ENCODE results near the gene SDHC.

The SDHC gene, protein sequence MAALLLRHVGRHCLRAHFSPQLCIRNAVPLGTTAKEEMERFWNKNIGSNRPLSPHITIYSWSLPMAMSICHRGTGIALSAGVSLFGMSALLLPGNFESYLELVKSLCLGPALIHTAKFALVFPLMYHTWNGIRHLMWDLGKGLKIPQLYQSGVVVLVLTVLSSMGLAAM

DNA sequence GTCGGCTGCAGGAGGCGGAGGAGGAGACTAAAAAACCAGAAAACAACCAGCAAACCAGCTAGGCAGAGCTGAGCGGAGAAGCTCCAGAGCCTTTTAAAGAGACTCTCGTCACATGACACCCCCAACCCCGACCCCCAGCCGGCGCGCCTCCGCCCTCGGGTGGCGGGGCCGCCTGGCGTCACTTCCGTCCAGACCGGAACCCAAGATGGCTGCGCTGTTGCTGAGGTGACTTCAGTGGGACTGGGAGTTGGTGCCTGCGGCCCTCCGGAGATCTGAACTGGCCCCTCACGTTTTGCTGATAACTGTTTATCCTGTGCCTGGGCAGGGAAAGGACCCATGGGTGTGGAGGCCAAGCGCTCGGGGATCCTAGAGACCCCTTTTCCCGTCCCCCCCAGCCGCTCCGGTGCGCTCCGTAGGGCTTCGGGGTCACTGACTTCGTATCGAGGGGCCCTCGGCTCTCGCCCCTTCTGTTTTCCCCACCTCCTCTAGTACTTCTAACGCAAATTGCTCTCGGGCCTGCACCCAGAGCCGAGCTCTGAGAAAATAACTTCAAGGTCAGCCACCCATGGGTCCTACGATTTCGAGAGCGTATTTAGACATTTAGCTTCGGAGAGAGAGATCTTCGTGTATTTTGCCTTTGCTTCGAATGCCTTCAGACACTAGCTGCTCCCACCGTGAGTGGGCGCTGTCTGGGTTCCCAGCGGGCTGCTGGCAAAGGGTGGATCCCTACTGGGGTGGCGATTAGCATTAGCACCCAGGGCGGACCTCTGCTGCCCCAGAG is at the start of gene SDHC:
Gene SDHC, plus strand, starts transcription at position 181 of the 781 bp plus-strand sequence. Its CDS starts 25 bp downstream, at position 206.
- peak; percentile 96 for DNase-seq (ENCODE audit: low read depth, low spot score)

DNA sequence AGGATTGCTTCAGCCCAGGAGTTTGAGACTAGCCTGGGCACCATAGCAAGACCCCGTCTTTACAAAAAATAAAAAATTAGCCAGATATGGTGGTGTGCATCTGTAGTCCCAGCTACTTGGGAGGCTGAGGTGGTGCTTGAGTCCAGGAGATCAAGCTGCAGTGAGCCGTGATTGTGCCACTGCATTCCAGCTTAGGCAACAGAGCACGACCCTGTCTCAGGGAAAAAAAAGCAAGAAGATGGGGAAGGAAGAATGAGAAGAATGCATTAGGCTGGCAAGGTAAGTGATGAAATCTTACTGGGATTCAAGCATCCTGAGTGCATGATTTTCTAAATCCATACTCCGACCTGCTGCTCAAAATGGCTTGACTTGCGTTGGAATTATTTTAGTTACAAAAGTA is 48.9 kb upstream of the SDHC start:
- no peak for DNase-seq (ENCODE audit: low read depth, low spot score)

DNA sequence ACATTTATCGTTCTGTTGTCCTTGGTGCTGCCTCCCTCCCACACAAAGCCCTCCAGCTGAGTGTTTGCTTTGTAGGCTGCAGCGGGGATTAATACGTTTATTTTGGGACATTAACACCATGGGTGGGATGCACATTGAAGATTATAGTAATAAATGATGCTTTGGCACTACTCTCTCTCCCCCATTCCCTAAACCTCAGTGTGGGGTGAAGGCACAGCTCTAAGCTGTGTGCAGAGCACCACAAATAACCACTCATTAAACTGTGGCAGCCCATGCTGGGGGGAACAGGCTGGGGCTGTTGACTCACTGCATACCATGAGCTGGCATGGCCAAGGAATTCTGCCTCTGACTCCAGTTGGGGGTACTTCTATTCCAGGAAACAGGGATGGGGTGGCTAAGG is 48.0 kb upstream of the SDHC start:
- no peak for DNase-seq (ENCODE audit: low read depth, low spot score)

DNA sequence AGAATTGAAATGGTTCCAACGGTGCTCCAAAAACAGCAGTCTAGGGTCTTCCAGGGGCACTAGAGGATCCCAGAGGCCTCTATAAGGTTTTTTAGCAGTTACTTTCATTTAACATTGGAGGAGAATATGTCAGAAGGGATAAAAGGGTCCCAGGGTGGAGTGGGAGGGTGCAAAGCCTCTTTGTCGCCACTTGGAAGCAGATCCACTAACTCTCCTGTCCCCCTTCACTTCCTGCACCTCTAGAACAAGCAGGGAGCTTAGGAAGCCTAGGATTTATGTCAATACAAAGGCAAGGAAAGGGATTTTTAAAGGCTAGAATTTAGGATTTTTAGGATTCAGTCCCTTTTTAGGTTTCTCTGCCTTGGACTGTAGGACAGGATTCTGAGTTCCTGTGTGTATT is 47.3 kb upstream of the SDHC start:
- DNase-seq (ENCODE audit: low read depth, low spot score): no peak

DNA sequence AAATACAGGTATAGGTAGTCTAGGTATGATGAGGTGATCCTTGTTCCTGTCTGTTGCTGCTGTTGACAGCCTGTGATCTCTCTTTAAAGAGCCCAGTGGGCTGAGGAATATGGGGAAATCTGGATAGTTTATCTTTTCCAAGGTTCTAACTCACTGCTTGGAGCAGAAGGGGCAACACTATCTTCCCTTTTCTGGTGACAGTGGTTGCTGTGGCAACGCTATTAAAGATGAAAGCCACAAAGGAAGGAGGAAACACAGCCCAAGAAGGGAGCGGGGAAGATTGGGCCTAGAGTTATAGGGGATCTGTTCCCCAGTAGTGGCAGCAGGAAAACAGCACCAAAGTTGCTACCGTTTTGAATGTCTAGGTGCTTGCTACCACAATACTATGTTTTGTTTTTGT is 46.9 kb upstream of the SDHC start:
- no peak for DNase-seq (ENCODE audit: low read depth, low spot score)

DNA sequence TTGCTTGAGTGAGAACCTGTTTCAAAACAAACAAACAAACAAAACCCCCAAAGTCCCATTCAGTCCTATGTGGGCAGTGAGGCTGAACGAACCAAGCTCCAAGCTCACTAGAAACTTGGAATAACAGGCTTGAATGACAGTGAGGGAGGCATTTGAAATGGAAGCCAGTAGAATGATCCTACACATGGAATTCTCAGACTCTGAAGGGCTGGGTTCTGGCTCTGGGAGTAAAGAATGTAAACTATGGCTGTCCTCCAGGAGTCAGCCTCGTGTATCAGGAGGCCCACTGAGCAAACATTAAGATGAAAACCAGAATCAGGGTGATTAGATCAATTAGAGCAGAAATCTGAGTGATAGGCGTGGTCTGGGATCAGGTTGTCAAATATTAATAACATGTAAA is 40.8 kb upstream of the SDHC start:
- no peak for DNase-seq (ENCODE audit: low read depth, low spot score)

DNA sequence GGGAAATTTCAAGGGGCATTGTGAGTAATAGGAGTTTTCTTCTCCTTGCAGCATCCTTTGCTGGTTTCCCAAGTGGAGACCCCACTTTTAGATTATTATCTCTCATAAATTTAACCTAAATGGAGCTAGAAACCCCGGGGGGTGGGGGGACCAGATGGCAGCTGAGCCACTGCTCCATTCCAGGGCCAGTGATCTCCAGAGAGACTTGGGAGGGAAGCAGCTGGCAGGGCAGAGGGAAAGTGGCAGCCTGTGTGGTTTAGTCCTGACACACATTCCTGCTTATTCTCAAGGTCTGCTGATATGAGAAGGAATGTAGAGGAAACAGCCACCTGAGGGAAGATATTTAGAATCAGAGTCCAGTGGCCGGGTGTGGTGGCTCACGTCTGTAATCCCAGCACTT is 39.3 kb upstream of the SDHC start:
- no peak for DNase-seq (ENCODE audit: low read depth, low spot score)

DNA sequence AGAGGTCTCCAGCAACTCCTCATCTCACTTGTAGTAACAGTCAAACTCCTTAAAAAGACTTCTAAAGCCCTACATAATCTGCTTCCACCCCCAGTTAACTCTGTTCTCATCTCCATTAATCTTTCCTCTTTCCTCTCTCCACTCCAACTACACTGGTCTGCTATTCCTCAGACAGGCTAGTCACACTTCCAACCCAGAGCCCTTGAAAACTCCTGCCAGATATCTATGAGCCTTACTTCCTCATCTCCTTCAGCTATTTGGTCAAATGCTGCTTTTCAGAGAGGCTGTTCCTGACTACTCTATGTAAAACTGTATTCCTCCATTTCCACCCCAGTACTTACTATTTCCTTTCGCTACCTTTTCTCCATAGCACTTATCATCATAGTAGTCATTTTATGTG is 31.2 kb upstream of the SDHC start:
- no peak for DNase-seq (ENCODE audit: low read depth, low spot score)

DNA sequence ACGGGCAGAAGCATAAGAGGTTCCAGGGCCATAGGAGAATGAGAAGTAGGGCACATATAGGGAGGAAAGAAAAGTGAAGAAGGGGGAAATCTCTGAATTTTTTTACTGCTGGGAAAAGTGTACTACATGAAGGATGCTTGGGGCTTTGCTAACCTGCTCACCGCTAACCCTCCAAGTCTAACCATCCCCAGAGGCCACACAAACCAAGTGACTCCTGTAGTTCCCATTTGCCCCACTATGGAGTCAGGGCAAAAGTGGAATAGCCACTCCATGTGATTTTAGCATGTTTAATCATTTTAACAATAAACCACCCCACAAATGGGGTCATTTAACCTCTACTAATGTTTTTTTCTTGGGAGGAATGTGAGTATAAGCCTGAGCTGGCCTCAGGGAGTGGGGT is 29.1 kb upstream of the SDHC start:
- DNase-seq (ENCODE audit: low read depth, low spot score): no peak

DNA sequence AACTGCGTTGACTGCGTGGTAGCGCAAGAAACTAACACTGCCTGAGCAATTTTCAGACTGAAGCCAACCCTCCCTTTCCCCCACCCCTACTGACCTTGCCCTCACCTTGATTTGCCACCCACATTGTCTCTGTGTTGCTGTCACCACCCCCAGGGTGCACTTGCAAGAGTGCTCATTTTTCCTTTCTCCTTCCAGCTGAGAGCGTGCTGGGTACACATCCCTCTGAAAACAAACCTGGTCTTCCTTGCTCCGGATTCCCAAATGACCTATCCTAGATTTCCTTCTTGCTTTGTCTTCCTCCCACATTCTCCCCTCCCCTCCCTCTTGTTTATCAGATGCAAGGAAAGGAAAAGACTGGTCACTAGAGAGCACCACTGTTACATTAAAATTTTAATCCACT is 28.7 kb upstream of the SDHC start:
- DNase-seq (ENCODE audit: low read depth, low spot score): peak; percentile 12

DNA sequence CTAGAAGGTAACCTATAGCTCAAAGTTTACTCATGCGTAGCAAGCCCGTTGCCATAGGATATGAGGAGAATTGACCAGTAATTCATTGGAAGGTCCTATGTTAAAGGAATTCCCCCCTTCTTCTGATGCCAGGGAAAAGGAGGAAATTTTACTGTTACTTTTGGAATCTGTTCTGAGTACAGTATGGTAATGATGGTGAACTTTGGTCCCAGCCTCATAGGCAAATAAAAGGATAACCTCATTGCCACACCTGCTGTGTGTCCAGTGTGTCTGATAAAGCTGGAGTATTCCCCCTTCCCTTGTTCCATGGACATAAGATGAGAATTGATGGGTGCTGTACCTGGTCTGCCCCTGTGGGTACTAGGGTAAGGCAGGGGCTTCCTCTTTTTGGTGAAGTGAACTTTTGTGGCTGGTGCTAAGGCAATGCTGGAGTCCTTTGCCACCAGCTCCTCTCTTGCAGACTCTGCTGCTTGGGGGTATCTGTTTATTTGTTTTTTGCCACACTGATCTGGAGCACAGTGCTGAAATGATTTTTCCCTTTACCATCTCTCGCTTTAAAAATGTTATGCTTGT is 26.6 kb upstream of the SDHC start:
- DNase-seq (ENCODE audit: low read depth, low spot score): no peak

DNA sequence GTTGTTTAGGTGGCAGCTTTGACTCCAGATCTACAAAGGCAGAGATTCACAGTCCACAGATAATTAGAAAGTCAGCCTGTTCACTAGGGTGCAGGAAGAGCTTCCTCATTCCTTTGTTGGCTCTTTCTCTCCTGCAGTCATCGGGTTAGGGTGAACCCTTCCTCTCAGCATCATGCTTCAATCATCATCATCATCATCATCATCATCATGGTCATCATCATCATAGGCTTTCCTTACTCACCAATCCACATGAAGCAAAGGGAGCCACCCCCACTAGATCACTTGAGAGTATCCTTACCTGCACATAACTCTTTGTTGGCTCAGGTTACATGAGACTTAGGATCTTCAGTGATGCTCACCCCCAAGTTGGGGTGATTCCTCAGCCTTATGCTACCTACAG is 23.4 kb upstream of the SDHC start:
- DNase-seq (ENCODE audit: low read depth, low spot score): no peak

DNA sequence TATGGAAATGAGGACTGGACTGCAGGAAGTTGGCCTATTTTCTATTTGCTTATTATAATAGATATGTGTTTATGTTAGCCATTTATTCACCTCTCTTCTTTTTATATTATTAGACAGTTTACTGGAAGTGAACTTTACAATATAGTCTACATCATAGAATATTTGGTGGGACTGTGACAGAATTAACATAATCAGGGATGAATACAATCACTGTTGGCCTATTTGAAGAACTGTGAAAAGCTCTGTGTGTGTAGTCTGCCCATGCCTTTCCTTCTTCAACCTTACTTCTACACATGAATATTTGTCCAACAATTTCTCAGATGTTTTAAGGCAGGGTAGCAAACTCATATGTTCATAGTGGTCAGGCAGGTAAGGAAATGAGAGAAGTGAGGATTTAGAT is 16.8 kb upstream of the SDHC start:
- no peak for DNase-seq (ENCODE audit: low read depth, low spot score)

DNA sequence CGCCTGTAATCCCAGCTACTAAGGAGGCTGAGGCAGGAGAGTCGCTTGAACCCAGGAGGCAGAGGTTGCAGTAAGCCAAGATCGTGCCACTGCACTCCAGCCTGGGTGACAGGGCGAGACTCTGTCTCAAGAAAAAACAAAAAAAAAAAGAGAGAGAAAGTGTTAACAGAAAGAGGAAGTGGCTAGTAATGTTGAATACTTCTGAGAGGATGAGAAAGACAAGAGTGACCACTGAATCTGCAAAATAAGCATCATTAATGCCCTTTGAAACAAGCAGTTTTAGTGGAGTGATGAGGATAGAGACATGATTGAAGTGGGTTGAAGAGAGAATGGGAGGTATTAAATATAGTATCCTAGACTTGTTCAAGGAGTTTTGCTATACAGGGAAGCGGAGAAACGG is 16.1 kb upstream of the SDHC start:
- DNase-seq (ENCODE audit: low read depth, low spot score): no peak

DNA sequence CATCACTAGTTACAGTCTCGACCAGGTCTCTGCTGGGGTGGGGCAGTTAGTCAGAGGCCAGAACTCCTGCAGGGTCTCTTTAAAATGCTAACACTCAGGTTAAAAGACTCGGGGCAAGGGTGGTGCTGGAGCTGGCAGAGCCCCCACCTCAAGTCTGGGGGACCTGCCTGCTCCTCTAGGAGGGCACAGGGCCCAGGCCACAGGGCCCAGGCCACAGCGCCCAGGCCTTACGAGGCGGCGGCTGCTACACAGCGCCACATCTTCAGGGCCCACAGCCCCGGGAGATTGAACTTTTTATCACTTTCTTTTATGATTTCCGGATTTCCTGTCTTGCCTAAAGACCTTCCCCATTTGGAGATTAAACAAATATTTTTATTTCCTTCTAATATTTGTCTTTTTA is 14.8 kb upstream of the SDHC start:
- DNase-seq (ENCODE audit: low read depth, low spot score): no peak

DNA sequence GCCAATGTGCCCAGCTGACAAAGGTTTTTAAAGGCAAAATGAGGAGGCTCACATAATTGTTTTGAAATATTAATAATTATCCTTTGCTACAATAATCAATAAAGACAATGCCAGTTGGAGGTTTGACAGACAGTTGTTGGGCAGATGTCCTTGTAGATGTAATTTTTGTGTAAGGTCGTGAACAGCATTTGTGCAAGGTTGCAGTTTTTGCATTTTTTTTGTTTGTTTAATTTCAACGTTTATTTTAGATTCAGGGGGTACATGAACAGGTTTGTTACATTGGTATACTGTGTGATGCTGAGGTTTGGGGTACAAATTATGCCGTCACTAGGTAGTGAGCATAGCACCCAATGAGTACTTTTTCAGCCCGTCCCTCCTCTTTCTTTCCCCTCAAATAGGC is 13.7 kb upstream of the SDHC start:
- DNase-seq (ENCODE audit: low read depth, low spot score): no peak

DNA sequence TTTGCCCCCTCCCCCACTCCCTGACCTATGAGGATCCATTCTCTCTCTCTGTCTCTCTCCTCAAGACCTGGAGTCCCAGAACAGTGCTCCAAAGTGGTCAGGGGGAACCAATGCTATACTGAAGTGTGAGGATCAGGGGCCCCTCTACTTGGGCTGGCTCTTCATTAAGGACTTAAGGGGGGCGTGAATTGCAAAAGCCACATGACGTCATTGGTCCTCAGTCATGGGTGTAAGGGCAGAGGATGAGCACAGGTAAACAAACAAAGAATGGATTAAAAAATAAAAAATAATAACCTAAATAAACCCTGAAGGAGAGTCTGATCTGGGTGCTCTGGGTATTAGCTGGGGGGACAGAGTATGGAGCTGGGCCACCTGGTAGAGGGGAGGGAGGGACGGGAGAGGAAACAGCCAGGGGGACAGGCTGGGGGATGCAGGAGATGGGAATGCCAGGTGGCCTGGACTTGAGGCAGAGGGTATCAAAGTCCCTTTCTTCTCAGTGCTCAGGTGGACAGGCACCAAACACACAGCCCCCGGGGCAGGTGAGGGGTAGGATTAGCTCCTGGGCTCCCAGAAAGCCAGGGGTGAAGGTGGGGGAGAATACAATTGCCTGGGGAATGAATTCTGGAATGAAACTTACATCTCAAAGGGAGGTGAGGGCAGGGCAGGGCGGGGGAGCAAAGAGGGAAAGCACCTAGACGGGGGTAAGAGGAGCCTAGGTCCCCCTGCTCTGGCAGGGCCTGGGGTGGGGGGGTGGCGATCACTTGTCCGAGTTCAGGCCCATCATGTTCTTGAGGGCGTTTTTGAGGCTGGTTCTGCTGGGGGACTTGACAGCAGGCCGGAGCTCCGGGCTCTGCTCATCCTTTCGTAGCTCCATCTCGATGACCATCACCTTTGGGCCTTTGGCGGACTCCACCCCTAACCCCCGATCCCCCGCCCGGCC is 9.0 kb upstream of the SDHC start:
- no peak for DNase-seq (ENCODE audit: low read depth, low spot score)

DNA sequence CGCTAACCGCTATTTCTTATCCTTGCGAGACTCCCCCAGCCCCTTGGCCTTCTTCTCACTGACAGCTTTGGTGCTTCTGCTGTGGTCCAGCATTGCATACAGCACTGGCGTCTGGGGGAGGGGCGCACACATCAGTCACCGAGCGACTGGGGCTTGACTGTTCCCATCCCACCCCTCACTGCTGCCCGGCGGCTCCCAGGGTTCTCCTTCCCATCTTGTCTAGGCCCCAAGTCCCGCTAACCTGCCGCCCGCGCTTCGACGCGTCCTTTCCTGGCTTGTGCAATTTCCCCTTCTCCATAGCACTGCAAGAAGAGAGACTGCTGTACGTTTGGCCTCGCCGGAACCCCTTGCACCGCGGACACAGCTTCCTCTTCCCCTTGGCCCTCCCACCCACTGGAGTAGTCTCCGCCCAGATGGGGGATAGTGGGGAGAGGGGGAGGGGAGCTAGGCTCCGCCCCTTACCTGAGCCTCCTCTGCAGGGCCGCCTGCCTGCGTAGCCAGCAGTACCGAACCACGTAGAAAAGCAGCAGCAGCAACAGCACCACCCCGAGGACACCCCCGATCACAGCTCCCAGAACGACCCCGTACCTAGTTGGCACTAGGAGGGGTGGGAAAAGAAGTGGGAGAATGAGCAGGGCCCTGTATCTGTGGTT is 8.2 kb upstream of the SDHC start:
- DNase-seq (ENCODE audit: low read depth, low spot score): peak; percentile 96

DNA sequence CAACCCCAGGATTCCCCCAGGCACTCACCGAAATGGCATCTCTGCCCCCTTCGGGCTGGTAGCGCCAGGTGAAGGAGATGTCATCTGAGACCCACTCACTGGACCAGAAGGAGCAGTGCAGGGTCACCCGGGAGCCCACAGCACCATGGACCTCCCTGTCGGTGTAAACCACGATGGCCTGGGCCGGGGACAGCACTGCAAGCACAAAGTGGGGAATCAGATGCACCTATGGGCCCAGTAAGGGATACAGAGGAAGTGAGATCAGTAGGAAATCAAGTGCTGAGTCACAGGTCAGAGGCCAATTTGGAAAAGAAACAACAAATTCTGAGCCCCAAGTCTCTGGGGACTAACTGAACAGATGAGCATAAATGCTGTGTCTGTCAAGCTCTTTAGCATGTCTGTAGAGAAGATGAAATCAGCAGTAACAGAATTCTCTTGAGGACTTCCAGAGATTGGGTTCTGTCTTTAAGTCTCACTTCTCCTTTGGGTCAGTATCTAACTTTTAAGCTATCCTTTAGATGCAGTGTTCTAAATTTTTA is 6.9 kb upstream of the SDHC start:
- no peak for DNase-seq (ENCODE audit: low read depth, low spot score)

DNA sequence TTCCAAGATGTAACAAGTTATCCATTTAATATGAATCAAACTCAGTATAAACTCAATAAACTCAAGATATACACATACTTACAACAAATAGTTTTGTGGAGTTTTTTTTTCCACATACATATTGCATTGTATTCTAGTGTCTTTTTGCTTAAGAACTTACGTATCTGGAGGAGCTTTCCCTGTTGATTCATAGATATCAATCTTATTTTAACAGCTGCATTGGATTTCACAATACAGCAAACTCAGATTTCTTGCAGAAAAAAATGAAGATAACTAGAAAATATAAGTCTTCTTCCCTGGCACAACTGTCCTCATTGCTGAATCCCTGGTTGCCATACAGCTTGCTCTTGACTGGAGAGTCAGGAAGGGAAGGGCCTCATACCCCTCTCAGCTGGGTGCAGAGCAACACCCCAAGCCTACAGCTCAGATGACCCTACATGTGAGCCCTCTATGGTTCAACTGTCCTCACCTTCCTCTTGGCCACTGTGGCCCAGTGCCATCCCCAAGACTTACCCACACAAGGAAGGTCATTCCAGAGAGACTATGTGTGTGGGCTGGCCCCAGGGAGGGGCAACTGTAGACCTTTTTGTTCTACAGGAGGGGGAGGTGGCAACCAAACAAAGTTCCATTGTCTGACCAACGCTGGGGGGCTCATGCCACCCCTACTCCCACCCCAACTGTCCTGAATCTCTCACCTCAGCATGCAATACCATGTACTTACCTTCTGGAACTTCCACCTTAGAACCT is 6.1 kb upstream of the SDHC start:
- DNase-seq (ENCODE audit: low read depth, low spot score): no peak

DNA sequence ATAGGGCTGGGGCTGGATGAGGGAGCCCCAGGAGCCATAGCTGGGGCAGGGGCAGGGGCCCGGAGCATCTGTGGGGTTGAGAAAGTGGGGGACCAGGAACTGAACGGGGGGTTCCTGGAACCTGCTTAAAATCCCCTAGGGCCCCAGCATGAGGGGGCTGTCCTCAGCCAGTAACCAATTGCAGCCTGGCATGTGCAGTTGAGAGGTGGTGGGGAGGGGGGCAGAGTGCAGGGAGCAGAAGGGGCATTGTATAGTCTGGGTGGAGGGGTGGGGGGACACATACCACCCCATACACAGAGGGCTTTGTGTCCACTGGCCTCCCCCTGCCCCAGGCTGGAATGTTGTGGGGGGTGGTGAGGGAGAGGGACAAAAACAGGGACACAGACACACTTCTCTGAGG is 4.3 kb upstream of the SDHC start, which contains the start of gene MPZ:
Gene MPZ, minus strand, starts transcription at position 101 of the 400 bp plus-strand sequence. Its CDS starts 63 bp downstream, at position 38.
- no peak for DNase-seq (ENCODE audit: low read depth, low spot score)

Data from ELF-1 (cell line).